Measurements from ENCODE around the gene VKORC1.
A peak's percentile ranks its signal among the peaks of the same experiment; 100 is the strongest.

Gene VKORC1

GRCh38 chr16:31080035-31080629, 14.5 kb downstream of the VKORC1 start:
- Histone ChIP-seq H2BK12ac (ENCODE audit: low read length) (no peak overlapping the region), H3K18ac (ENCODE audit: low read length) (no peak overlapping the region), H3K27ac (replicated peaks; ENCODE audit: low read length) (no peak overlapping the region), H4K8ac (ENCODE audit: low read depth, low read length) (no peak overlapping the region), H3K9ac (ENCODE audit: low read depth, low read length, poor library complexity) (peak overlapping the region; percentile 21), H2AK5ac (ENCODE audit: low read depth, low read length) (no peak overlapping the region), H2BK15ac (ENCODE audit: low read length) (no peak overlapping the region), H2AFZ (ENCODE audit: low read length) (no peak overlapping the region), H3K36me3 (replicated peaks in 1 of 2; ENCODE audit: control insufficient read depth in 2 of 2, insufficient read depth in 2 of 2, low read length in 2 of 2) (peaks cover 69 to 95% of the 10 kb centered on the region in 2 donors), H2BK5ac (ENCODE audit: low read length) (no peak overlapping the region), H3K23ac (ENCODE audit: low read depth, low read length, poor library complexity) (no peak overlapping the region), H2BK120ac (ENCODE audit: low read depth, low read length) (no peak overlapping the region), H3K4ac (ENCODE audit: low read length) (no peak overlapping the region), H4K91ac (ENCODE audit: low read depth, low read length, poor library complexity) (no peak overlapping the region), H3K9me3 (replicated peaks in 1 of 2; ENCODE audit: control insufficient read depth in 2 of 2, insufficient read depth in 1 of 2, low read depth in 1 of 2, low read length in 2 of 2) (no peaks in the 10 kb centered on the region), H3K4me3 (ENCODE audit: low read length in 2 of 2) (no peak overlapping the region), H3K14ac (ENCODE audit: low read length) (no peak overlapping the region), H3K27me3 (ENCODE audit: control insufficient read depth in 3 of 3, insufficient read depth in 3 of 3, low read depth in 1 of 3, low read length in 3 of 3) (no peaks in the 10 kb centered on the region), H3K4me2 (ENCODE audit: insufficient read depth, low read length, poor library complexity, severe bottlenecking) (no peak overlapping the region), H3K4me1 (ENCODE audit: control insufficient read depth in 2 of 2, insufficient read depth in 1 of 2, low read depth in 1 of 2, low read length in 2 of 2) (no peaks in the 10 kb centered on the region), H3K79me1 (ENCODE audit: low read depth, low read length) (peaks cover 34% of the 10 kb centered on the region)
- WGBS, 2 donors (ENCODE audit: extremely low coverage in 2 of 2, insufficient read length in 2 of 2, insufficient replicate concordance in 1 of 2), result no CpG with 5 or more reads among the region's 40 CpGs
- no peak for DNase-seq (ENCODE audit: low spot score)

GRCh38 chr16:31079342-31079944, 15.2 kb downstream of the VKORC1 start:
- Histone ChIP-seq H4K8ac (ENCODE audit: low read depth, low read length) (no peak overlapping the region), H4K91ac (ENCODE audit: low read depth, low read length, poor library complexity) (no peak overlapping the region), H2BK120ac (ENCODE audit: low read depth, low read length) (no peak overlapping the region), H3K27ac (replicated peaks; ENCODE audit: low read length) (no peak overlapping the region), H3K14ac (ENCODE audit: low read length) (no peak overlapping the region), H2BK15ac (ENCODE audit: low read length) (no peak overlapping the region), H3K18ac (ENCODE audit: low read length) (no peak overlapping the region), H3K4me2 (ENCODE audit: insufficient read depth, low read length, poor library complexity, severe bottlenecking) (no peak overlapping the region), H3K4me3 (ENCODE audit: low read length in 2 of 2) (no peak overlapping the region), H3K4me1 (ENCODE audit: control insufficient read depth in 2 of 2, insufficient read depth in 1 of 2, low read depth in 1 of 2, low read length in 2 of 2) (peaks cover 0 to 3% of the 10 kb centered on the region in 2 donors), H3K79me1 (ENCODE audit: low read depth, low read length) (peaks cover 34% of the 10 kb centered on the region), H3K36me3 (replicated peaks in 1 of 2; ENCODE audit: control insufficient read depth in 2 of 2, insufficient read depth in 2 of 2, low read length in 2 of 2) (peaks cover 67 to 88% of the 10 kb centered on the region in 2 donors), H3K4ac (ENCODE audit: low read length) (no peak overlapping the region), H3K23ac (ENCODE audit: low read depth, low read length, poor library complexity) (no peak overlapping the region), H2AFZ (ENCODE audit: low read length) (no peak overlapping the region), H2AK5ac (ENCODE audit: low read depth, low read length) (no peak overlapping the region), H3K9me3 (replicated peaks in 1 of 2; ENCODE audit: control insufficient read depth in 2 of 2, insufficient read depth in 1 of 2, low read depth in 1 of 2, low read length in 2 of 2) (no peaks in the 10 kb centered on the region), H2BK5ac (ENCODE audit: low read length) (no peak overlapping the region), H3K27me3 (ENCODE audit: control insufficient read depth in 3 of 3, insufficient read depth in 3 of 3, low read depth in 1 of 3, low read length in 3 of 3) (no peaks in the 10 kb centered on the region), H2BK12ac (ENCODE audit: low read length) (no peak overlapping the region), H3K9ac (ENCODE audit: low read depth, low read length, poor library complexity) (no peak overlapping the region)
- no CpG with 5 or more reads among the region's 13 CpGs for WGBS, 2 donors (ENCODE audit: extremely low coverage in 2 of 2, insufficient read length in 2 of 2, insufficient replicate concordance in 1 of 2)
- no peak for DNase-seq (ENCODE audit: low spot score)

GRCh38 chr16:31078597-31079341, 15.8 kb downstream of the VKORC1 start:
- Histone ChIP-seq H2BK15ac (ENCODE audit: low read length) (no peak overlapping the region), H3K36me3 (replicated peaks in 1 of 2; ENCODE audit: control insufficient read depth in 2 of 2, insufficient read depth in 2 of 2, low read length in 2 of 2) (peaks cover 67 to 82% of the 10 kb centered on the region in 2 donors), H2AK5ac (ENCODE audit: low read depth, low read length) (no peak overlapping the region), H3K4me3 (ENCODE audit: low read length in 2 of 2) (no peak overlapping the region), H2BK120ac (ENCODE audit: low read depth, low read length) (no peak overlapping the region), H3K27me3 (ENCODE audit: control insufficient read depth in 3 of 3, insufficient read depth in 3 of 3, low read depth in 1 of 3, low read length in 3 of 3) (no peaks in the 10 kb centered on the region), H2BK5ac (ENCODE audit: low read length) (no peak overlapping the region), H3K18ac (ENCODE audit: low read length) (no peak overlapping the region), H3K27ac (replicated peaks; ENCODE audit: low read length) (no peak overlapping the region), H3K14ac (ENCODE audit: low read length) (no peak overlapping the region), H3K4me1 (ENCODE audit: control insufficient read depth in 2 of 2, insufficient read depth in 1 of 2, low read depth in 1 of 2, low read length in 2 of 2) (peaks cover 0 to 3% of the 10 kb centered on the region in 2 donors), H3K9me3 (replicated peaks in 1 of 2; ENCODE audit: control insufficient read depth in 2 of 2, insufficient read depth in 1 of 2, low read depth in 1 of 2, low read length in 2 of 2) (no peaks in the 10 kb centered on the region), H3K4ac (ENCODE audit: low read length) (no peak overlapping the region), H2AFZ (ENCODE audit: low read length) (no peak overlapping the region), H3K79me1 (ENCODE audit: low read depth, low read length) (peaks cover 34% of the 10 kb centered on the region), H4K91ac (ENCODE audit: low read depth, low read length, poor library complexity) (no peak overlapping the region), H4K8ac (ENCODE audit: low read depth, low read length) (no peak overlapping the region), H3K23ac (ENCODE audit: low read depth, low read length, poor library complexity) (no peak overlapping the region), H2BK12ac (ENCODE audit: low read length) (no peak overlapping the region), H3K9ac (ENCODE audit: low read depth, low read length, poor library complexity) (no peak overlapping the region), H3K4me2 (ENCODE audit: insufficient read depth, low read length, poor library complexity, severe bottlenecking) (no peak overlapping the region)
- no peak for DNase-seq (ENCODE audit: low spot score)
- no CpG with 5 or more reads among the region's 15 CpGs for WGBS, 2 donors (ENCODE audit: extremely low coverage in 2 of 2, insufficient read length in 2 of 2, insufficient replicate concordance in 1 of 2)
